Right kidney (tissue), 1 donor: Measurements from ENCODE around the gene ZBTB1.
"Not testable (repeated sequence)": the region's sequence is repeated elsewhere in the genome, so short reads cannot be mapped to it uniquely, and the experiment has no call there.

Source experiments
- DNase-seq: peaks from one replicate; pipeline ENCODE4 v3.0.0-alpha.2; 2016

The ZBTB1 gene

DNA sequence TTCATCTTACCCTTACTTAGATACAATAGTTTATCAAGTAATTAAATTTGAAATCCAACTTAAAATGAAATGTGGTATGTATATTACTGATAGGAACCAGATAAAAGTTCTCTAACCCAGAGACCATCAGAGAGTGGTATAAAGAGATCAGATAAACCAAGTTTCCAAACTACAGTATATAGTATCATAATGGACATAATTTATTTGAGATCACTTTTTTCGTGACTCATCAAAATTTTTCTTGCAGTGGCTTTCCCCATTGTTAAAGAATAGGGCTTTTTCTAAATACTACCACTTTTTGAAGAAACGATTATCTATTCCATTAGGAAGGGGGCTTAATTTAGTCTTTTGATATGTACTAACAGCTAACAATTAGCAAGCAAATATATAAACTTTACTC is 20.8 kb downstream of the ZBTB1 start:
- no peak for DNase-seq

DNA sequence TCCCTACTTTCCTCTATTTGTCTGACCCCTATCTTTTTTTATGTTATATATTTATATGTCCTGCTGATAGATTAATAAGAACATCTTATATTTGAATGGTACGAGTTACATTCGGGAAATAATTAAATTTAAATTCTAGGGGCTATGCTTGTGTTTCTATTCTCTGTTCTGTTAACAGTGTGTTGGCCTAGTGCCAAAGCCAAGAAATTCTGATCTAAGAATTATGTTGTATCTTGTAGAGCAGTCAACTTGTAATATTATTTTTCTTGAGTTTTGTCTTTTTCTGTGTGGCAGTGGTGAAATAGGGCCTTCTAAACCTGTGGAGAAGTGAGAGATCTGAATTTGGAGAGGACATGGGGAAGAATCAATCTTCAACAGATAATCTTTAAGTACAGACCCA is 27.0 kb downstream of the ZBTB1 start:
- DNase-seq, result no peak

DNA sequence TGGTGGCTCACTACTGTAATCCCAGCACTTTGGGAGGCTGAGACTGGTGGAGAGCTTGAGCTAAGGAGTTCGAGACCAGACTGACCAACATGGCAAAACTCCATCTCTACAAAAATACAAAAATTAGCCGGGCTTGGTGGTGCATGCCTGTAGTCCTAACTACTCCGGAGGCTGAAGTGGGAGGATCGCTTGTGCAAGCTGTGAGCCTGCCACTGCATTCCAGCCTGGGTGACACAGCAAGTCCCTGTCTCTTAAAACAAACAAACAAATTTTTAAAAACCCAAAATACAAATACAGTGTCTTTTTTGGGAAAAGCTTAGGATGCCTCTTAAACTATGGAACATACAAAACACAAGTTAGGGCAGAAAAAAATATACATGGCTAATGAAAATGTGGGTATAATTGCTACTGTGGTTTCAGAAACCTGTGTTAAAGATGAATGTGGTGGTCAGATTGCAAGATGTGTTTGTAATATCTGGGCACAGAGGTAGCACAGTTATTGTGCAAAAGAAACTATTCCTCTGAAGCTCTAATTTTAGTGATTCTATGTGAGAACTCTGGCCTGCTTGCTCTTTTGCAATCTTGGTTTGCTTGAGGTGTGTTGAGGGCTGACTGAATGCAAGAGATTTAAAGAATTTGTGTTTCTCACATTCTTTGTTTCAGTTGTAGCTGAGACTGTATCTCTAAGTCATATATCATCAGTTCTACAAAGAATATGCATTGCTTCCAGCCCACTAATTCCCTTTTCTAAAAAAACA is 32.1 kb downstream of the ZBTB1 start:
- no peak for DNase-seq

DNA sequence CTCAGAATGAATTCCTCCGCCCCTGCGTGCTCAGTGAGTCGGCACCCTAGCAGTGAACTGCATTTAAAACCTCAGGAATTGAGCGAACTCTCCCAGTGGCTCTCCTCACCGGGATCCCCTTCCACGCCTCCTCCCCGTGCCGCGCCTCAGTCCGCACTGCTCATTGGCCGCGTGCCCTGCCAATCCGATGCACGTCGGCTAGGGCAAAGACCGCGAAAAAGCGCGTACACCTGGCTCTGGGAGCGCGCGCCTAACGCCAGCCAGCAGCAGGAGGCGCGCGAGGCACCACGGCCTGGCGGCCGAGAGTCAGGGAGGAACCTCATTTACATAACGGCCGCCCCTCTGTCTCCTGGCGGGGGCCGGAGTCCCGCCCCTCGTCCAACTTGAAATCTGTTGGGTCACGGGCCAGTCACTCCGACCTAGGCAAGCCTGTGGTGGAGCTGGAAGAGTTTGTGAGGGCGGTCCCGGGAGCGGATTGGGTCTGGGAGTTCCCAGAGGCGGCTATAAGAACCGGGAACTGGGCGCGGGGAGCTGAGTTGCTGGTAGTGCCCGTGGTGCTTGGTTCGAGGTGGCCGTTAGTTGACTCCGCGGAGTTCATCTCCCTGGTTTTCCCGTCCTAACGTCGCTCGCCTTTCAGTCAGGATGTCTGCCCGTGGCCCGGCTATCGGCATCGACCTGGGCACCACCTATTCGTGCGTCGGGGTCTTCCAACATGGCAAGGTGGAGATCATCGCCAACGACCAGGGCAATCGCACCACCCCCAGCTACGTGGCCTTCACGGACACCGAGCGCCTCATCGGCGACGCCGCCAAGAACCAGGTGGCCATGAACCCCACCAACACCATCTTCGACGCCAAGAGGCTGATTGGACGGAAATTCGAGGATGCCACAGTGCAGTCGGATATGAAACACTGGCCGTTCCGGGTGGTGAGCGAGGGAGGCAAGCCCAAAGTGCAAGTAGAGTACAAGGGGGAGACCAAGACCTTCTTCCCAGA is 35.9 kb downstream of the ZBTB1 start, which contains the start of gene HSPA2:
Gene HSPA2 (plus strand): TSS at position 534 of the 995 bp plus-strand sequence. CDS start 109 bp downstream, at position 643.
- DNase-seq, result peak; percentile 96

DNA sequence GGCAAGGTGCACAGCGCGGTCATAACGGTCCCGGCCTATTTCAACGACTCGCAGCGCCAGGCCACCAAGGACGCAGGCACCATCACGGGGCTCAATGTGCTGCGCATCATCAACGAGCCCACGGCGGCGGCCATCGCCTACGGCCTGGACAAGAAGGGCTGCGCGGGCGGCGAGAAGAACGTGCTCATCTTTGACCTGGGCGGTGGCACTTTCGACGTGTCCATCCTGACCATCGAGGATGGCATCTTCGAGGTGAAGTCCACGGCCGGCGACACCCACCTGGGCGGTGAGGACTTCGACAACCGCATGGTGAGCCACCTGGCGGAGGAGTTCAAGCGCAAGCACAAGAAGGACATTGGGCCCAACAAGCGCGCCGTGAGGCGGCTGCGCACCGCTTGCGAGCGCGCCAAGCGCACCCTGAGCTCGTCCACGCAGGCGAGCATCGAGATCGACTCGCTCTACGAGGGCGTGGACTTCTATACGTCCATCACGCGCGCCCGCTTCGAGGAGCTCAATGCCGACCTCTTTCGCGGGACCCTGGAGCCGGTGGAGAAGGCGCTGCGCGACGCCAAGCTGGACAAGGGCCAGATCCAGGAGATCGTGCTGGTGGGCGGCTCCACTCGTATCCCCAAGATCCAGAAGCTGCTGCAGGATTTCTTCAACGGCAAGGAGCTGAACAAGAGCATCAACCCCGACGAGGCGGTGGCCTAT is 36.8 kb downstream of the ZBTB1 start:
- DNase-seq, result peak; percentile 79

DNA sequence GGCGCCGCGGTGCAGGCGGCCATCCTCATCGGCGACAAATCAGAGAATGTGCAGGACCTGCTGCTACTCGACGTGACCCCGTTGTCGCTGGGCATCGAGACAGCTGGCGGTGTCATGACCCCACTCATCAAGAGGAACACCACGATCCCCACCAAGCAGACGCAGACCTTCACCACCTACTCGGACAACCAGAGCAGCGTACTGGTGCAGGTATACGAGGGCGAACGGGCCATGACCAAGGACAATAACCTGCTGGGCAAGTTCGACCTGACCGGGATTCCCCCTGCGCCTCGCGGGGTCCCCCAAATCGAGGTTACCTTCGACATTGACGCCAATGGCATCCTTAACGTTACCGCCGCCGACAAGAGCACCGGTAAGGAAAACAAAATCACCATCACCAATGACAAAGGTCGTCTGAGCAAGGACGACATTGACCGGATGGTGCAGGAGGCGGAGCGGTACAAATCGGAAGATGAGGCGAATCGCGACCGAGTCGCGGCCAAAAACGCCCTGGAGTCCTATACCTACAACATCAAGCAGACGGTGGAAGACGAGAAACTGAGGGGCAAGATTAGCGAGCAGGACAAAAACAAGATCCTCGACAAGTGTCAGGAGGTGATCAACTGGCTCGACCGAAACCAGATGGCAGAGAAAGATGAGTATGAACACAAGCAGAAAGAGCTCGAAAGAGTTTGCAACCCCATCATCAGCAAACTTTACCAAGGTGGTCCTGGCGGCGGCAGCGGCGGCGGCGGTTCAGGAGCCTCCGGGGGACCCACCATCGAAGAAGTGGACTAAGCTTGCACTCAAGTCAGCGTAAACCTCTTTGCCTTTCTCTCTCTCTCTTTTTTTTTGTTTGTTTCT is 37.6 kb downstream of the ZBTB1 start:
- DNase-seq, result peak; percentile 71

DNA sequence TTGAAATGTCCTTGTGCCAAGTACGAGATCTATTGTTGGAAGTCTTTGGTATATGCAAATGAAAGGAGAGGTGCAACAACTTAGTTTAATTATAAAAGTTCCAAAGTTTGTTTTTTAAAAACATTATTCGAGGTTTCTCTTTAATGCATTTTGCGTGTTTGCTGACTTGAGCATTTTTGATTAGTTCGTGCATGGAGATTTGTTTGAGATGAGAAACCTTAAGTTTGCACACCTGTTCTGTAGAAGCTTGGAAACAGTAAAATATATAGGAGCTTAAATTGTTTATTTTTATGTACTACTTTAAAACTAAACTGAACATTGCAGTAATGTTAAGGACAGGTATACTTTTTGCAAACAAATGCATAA is 38.2 kb downstream of the ZBTB1 start:
- DNase-seq, result no peak

DNA sequence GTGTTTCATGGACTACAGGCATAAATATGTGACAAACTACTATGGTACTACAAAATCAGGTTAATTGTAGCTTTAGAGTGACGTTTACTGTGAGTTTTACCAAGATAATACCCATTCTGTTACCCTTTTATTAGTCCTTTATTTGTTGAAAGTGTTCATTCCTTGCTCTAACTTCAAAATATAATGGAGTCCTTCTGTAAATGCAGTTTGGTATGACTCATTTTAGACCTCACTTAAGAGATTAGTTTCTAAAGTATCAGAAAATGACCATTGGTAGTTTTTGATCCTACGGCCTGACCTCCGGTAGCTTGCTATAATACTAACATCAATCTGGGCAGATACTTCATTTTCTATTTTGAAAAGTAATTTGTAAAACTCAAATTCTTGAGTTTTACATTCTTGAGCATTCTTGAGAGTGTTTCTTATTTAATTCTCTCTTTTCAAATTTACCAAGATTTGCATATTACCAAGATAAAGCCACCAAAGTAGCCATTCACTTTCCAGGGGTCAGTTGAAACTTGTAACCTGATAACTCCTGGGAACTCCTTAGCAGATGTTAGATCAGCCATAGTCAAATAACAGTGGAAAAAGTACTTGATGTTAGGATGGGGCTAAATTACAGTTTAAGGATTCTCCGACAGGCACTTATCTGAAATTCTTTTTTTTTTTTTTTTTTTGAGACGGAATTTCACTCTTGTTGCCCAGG is 40.2 kb downstream of the ZBTB1 start:
- DNase-seq, result no peak

DNA sequence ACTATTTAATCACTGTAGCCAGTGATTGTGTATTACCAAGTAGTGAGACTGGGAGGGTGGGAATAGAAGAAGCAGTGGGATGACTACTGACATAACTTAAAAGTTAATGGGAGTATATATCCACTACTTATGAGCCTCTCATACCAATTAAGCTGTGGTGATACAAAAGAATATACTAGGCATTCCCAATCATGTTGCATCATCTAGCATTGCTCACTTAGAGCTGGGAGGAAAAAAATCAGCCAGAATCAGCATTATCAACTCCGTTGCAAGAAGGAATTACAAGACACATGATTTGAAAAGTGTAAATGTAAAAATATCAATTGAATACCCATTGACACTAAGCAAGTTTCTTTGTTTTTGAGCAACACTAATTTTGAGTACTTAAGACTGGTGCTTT is 44.4 kb downstream of the ZBTB1 start:
- DNase-seq, result no peak

DNA sequence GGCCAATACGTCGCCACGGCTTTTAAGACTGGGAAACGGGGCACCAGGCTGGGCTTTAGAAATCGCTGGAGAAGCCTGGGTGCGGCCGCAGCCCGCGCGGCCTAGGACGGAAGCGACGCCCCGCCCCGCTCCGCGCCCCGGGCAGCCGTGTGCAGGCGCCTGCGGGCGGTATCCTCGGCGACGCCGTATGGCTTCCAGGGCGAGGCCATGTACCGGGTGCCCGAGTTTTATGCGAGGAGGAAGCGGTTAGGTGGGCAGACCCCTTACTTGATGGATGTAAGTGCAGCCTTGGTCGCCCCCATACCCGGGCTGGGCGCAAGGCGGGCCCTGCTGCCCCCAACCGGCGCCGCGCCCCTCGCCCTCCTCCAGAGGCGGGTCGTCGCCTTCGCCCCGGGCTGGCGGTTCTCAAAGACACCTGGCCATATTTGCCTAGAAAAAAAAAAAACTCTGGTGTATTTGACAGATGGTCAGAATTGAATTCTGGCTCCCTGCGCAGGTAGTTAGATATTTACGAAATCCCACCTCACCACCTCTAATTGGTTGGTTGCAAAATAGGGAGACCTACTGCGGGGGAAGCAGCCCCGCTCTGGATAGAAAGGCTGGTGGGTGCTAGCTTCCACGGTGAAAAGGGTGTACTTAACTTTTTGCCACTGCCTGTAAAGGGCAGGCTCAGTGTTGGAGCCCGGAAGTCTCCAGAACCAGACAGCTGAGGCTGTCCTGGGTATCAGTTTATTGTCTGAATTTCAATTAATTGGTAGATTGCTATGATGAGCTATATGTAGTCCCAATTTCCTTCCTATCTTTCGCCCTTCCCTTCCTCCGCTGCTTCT is 45.4 kb downstream of the ZBTB1 start, which contains the start of gene PPP1R36:
Gene PPP1R36 (plus strand): TSS at position 171 of the 830 bp plus-strand sequence. CDS start 37 bp downstream, at position 208.
- peak; percentile 74 for DNase-seq

DNA sequence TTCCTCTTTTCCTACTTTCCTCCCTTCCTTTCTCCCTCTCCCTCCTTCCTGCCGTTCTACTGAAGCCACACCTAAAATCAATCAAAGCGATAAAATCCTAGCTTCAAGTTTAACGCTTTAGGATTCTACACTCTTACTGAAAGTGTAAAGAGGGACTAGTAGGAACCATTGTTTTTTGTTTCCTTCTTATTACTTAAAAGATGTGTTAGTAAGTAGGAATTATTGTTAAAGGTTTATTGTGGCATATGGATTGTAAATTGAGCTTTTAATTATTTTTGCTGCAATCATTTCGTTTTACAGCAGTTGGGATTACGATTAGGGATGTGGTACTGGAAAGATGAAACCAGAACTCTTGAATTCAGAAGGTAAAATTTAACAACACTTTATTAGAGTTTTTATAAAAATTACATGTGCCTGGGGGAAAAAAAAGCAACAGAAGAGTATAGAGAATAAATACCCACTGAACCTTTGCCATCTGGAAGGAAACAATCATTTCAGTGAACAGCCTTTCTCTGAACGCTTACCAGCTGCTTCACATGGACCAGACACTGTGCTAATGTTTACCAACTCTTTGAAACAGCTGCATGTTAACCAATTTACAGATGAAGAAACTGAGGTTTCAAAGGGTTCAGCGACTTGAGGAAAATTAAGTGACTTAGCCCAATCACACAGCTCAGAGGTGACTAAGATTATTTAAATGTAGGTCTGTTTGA is 46.2 kb downstream of the ZBTB1 start:
- no peak for DNase-seq

DNA sequence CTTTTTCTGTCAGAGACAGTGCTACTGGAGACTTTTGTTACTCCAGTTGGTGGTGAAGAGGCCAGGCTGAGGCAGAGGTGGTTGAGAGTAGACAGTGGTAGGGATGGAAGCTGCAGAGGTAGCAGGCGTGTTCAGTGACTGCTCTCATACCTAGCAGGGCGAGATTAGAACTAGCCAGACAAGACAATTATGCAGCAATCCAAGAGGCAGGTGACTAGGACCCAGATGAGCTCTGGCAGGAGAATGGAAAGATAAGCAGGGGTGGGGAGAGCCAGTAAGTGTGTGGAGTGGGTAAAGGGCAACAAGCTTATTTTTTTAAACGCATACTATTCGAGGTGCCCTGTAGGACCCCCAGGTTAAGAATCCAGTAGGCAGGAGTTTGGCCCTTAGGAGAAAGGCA is 50.0 kb downstream of the ZBTB1 start:
- no peak for DNase-seq

DNA sequence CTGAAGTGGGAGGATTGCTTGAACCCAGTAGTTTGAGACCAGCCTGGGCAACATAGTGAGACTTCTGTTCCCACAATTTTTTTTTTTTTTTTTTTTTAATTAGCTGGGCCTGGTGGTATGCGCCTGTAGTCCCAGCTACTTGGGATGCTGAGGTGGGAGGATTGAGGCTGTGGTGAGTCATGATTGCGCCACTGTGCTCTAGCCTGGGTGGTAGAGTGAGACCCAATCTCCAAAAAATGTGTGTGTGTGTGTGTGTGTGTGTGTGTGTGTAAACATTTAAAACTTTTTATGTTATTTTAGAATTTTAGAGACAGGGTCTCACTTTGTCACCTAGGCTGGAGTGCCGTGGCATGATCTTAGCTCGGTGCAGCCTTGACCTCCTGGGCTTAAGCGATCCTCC is 52.0 kb downstream of the ZBTB1 start:
- DNase-seq, result no peak

DNA sequence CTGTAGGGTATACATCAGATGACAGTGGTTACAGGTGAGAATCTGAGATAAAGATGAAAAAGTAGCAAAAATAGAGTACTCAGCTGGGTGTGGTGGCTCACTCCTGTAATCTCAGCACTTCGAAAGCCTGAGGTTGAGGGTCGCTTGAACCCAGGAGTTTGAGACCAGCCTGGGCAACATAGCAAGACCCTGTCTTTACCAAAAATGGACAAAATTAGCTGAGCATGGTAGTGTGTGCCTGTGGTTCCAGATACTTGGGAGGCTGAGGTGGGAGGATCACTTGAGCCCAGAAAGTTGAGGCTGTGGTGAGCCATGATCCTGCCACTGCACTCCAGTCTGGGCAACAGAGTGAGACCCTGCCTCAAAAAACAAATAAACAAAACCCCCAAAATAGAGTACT is 53.6 kb downstream of the ZBTB1 start:
- DNase-seq, result not testable (repeated sequence)

DNA sequence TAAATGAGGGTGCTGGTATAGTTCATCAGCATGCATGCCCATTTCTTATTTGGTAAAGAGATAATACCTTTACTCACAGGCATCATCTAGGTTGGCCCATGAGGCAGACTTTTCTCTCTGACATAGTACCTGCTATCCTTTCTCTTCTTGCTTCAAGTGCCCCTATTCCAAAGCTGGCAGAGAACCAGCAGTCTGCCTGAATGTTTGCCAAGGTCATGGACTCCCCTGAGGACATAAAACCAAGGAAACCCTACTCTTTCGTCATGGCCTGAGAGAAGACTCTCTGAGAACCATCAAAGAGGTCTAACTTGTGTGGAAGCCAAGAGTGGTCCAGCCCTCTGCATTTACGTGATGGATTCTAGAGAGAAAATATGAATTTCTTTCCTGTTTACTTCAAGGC is 57.1 kb downstream of the ZBTB1 start:
- DNase-seq, result no peak

DNA sequence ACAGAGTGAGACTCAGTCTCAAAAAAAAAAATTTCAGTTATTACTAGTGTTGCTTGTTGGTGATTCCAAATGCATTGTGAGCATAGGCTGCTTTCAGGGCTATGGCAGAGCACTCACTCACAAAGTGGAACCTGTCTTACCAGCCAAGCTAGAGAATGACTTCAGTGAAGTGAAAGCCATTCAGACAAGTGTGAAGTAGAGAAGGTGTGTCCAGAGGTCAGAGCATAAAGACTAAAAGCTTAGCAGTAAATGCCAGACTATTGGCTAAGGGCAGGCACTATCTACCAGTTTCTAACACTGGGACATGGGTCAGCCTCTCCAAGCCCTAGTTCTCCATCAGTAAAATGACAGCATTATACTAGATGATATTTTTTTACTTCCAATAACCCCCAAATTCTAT is 57.9 kb downstream of the ZBTB1 start:
- no peak for DNase-seq

DNA sequence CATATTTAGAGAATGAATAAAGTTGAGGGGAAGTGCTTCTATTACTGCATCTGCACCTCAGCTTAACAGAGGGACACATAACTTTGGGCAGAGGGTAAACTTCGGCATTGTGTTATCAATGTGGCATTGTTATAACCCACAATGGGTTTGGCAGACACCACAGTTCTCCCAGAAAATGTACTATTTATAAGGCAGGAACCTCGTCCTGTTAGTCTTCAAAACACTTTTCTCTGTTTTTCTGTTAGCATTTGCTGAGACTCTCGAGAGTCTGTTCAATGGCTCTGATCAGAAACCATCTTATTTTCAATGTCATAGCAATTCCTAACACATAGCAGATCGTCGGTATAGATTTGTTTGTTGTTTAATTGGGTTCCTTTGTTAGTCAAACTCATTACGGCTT is 59.1 kb downstream of the ZBTB1 start:
- no peak for DNase-seq

DNA sequence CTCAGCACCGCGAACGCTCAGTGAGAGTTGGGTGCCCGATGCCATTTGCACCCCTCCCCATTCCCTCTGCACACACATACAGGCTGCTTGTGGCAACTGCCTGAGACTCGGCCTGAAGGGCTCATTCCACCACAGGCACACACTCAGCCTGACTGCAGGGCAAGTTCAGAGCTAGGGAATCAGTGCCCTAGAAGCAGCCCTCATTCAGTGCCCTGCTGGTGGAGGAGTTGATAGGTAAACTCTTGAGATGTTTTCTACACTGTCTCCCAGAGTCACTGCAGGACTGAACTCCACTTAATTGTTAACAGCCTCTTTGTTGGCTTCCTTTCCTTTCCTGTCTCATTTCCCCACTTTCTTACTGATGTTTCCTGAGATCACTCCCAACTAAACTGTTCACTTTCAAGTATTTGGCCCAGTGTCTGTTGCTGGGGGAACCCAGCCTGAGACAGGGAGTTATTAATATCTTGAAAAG is 62.1 kb downstream of the ZBTB1 start:
- no peak for DNase-seq

DNA sequence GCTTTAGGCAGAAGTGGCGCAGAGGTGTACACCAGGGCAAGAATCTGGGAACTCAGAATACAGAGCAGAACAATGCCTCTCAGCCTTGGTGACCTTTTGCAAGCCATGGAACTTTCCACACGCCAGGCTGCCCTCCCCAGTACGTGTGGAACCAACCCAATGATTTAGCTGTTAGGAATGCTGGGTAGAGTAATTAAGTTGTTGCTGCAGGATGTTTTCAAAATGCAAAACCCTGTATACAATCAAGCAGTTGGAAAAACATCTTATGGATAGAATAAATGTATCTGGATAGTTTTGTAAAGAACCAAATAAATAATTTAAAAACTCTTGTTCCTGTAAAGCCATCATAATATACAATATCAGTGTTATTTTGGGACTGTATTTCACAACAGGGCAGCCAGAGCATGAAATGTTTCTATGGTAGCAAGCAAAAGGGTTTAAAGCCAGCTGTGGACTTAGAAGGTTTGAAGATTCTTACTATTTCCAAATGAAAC is 64.6 kb downstream of the ZBTB1 start:
- no peak for DNase-seq
